ENCODE measurements around the gene DEFB125.

GRCh38 chr20:87401-87800 lies at the start of gene DEFB125:
- TF ChIP-seq CTCF (IDR thresholded peaks at IDR 0.05): no peak
- no peak for TF ChIP-seq EZH2 (IDR thresholded peaks at IDR 0.05; ENCODE audit: borderline replicate concordance, insufficient read depth, low read depth, low read length, poor library complexity, severe bottlenecking)

Data from B cell (primary cell).